Measurements from ENCODE around the gene MBP.

Gene MBP

GRCh38 chr18:77114415-77115191 lies 18.0 kb downstream of the MBP start:
- DNase-seq = peak in 17 of 58 donors; percentile 12 to 67 (median 46)

GRCh38 chr18:77114152-77114414 lies 18.5 kb downstream of the MBP start:
- no peak for DNase-seq

- no peak for DNase-seq
These were observed 19.0 kb downstream of the MBP start for GRCh38 chr18:77113361-77114151.

GRCh38 chr18:77112747-77113092 lies 19.9 kb downstream of the MBP start:
- no peak for DNase-seq

DNA sequence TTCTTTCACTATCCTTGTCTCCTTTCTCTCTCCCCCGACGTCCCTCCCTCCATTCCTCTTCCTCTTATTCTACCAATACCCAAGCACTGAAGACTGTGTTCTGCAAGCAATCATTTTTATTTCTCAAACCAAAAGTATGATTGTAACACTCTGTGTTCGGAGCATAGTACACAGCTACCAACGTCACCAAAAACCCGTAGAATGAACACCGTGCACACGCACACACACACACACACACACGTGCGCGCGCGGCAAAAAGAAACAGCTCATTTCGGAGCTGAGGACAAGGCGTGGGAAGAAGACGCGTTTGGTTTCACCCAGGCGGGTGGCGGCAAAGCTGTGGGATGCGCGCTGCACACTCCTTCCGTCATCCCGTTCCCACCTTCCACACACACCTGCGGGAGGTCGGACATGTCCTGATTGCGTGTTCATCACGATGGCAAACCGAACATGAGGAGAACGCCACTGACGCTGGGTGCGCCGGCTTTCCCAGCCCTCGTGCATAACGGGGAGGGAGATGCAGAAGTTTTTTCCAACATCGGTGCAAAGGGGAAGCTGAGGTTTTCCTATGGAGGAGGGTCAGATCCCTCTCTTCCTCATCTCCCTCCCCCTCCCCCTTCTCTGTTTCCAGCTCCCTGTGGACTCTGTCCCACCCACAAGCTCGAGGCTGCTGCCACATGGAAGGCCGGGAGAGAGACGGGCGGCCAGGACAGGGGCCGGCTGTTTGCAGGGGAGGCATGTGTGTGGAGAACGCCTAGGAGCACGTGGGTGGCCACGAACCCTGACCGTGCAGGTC lies 20.4 kb downstream of the MBP start:
- no peak for DNase-seq

- no peak for DNase-seq
These were observed 21.1 kb downstream of the MBP start for GRCh38 chr18:77111449-77111848.

GRCh38 chr18:77110936-77111335 lies 21.6 kb downstream of the MBP start:
- DNase-seq = no peak

GRCh38 chr18:77110400-77110799 lies 22.2 kb downstream of the MBP start:
- DNase-seq = no peak

- DNase-seq = no peak
These were observed 22.9 kb downstream of the MBP start for GRCh38 chr18:77109648-77110019.

DNA sequence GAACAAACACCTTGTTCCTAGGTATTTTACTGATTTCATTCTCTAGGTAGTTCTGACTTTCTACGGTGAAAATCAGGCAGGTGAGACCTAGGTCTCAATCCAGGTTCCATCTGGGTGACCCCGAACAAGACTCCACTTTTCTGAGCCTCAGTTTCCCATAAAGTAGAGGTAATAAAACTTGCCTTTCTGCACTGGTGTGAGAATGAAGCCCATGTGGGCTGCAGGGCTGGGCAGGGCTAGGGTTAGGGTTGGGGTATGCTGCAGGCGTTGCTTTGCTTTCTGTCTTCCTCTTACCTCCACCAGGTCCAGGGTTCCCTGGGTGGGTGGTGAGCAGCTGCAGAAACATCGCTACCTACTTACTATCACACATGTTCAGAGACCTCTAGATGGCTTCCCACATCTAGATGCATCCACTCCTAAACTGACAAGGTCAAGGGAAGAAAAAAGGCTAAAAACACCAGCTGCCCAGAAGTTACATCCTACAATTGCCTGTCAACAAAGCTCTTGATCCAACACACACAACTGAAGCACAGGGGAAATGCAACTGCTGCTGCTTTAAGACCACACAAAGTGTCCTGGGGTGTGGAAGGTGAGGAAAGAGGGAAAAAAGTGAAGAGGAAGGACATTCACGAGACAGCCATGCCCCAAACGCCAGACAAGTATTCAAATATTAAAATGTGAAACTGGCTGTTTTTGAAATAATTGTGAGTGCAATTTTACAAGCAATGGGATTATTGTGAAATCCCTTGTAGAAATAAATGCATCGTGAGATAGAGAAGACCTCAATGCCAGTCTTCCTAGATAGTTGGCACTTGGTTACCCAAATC lies 23.5 kb downstream of the MBP start:
- DNase-seq = no peak

DNA sequence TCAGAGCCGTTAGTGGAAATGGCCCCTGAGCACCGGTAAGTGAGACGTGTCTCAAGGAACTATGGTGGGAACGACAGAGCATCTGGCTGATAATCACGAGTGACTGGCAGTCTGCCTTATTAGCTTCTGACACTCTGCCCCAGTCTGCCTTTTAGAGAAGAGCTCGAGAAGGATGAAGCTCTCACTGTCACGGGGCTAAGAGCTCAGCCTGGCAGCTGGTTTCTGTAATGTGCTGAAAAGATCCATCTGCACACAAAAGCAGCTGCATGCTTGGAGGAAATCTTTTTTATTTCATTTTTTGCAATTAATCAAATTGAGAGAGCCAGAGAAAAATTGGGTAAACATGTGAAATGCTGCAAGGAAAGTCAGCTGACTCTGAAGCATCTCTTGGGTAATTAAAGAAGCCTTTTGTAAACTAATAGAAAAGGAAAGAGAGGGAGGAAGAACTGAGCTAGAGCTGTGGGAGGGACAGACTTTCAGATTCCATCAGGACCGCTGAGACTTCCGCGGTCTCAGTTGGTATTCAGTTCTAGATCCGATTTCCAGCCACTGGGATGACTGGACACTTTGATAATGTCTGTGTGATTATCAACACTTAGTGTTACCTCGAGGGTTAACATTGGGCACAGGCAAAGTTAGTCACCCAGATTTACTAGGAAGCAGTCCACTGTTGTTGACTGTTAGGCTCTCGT lies 24.4 kb downstream of the MBP start:
- peak in 18 of 58 donors; percentile 26 to 59 (median 38) for DNase-seq

DNA sequence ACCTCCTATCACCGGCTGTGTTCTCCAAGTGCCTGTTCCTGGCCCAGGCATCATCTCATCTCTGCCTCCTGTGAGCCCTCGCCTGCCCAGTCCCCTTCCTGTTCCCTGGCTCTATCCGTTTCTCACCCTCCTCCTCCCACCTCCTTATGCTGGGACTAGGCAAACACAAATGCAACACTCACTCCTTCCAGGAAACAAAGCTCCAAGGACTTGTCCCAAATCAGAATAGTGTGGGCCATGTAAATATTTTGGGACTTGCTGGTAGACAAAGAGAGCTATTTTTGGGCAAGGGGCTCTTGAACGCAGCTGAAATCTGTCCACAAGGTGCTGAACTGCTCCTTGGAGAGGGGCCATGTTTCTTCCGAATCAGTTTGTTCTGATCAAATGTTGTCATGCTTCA lies 25.3 kb downstream of the MBP start:
- DNase-seq = no peak

- DNase-seq = no peak
These were observed 26.3 kb downstream of the MBP start for GRCh38 chr18:77106331-77106730.

DNA sequence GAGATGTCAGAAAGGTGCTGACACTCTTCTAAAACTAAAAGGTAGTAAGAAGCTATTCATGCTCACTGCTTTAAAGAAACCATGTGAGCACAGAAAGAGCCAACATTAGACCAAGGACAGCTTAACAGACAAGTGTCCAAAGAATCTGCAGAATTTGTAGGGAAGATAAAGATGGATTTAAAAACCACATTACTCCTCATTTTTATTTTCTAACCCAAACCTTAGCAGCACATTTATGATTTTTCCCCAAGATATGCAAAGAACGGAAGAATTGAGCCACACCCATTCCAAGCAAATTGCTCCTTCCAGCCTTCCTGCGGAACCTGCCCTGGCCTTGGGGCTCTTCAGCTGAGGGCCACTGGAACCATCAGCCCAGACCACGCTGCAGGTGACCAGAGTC lies 26.9 kb downstream of the MBP start:
- no peak for DNase-seq

GRCh38 chr18:77105028-77105427 lies 27.6 kb downstream of the MBP start:
- no peak for DNase-seq

DNA sequence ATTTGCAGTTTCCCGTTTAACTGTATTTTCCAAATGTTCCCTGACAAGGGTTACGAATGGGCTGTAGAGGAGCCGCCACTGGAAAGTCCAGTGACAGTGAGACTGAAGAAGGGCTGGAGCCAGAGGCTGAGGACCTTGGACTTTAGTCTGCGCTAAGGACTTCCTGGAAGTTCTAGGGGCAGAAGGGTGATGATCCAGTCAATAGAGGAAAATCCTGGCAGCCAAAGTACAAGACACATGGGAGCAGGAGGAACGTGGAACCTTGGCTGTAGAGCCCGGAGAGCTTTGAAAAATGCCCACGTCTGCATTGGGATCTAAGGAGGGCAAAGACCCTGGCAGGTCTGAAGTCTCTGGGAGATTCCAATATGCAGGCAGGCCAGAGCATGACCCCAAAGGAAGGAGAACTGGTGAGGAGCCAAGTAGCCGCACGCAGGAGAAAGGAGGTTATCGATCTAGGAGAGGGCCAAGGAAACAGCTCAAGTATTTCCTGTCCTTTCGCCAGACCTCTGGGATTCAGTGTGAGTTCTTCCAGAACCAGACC lies 28.5 kb downstream of the MBP start:
- DNase-seq = no peak

- no peak for DNase-seq
These were observed 29.3 kb downstream of the MBP start for GRCh38 chr18:77103187-77103850.

DNA sequence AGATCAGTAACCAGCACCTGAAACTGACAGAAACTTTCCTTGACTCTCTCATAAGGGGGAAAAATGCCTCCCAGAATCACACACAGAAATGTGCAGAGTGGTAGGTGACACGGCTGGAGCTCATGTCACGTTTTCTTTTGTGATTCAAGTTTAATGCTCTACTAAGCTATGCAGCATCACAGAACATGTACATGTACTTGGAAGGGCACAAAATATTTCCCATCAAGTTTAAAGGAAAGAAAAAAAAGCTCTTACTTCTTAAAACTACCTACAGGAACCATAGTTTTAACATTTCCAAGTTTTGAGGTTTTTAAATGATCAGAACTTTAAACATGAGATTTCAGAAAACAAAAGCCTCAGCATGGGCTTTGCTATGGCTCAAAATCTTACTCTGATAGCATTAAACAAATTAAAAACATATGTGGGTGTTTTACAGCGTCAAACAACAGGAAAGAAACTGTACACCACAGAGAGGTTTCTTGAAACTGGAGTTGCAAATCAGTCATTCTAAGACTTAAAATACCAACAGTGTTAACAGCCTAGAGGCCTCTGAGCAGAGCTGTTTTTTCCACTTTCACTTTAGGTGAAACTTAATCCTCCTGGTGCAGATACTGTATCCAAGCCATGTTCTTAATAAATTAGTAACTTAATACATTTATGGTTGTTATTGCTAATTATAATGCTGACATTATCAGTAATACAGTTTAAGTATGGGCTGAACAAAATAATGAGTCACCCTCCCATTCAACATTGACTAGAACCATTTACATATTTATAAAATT lies 30.1 kb downstream of the MBP start:
- no peak for DNase-seq
